Activated naive CD4-positive, alpha-beta T cell treated with anti-CD3 and anti-CD28 coated beads, Interleukin-2, amount 50 U/mL, for 16 hours (primary cell): ENCODE results near the gene ISX.

ENCODE experiments used
- DNase-seq: peaks from one replicate; pipeline ENCODE4 v3.0.0-alpha.2; 2020

ISX gene

GRCh38 chr22:35114131-35114980 lies 48.4 kb downstream of the ISX start:
- no peak for DNase-seq

- no peak for DNase-seq
Observed at GRCh38 chr22:35115515-35115914, 49.6 kb downstream of the ISX start.

- DNase-seq, result no peak
Observed at GRCh38 chr22:35116269-35116668, 50.3 kb downstream of the ISX start.

GRCh38 chr22:35116817-35117216 lies 50.9 kb downstream of the ISX start:
- DNase-seq, result no peak

GRCh38 chr22:35119494-35119893 lies 53.5 kb downstream of the ISX start:
- no peak for DNase-seq

GRCh38 chr22:35124691-35125219 lies 58.8 kb downstream of the ISX start:
- DNase-seq, result no peak

GRCh38 chr22:35126993-35127392 lies 61.0 kb downstream of the ISX start:
- DNase-seq, result no peak

GRCh38 chr22:35128637-35129036 lies 62.7 kb downstream of the ISX start:
- no peak for DNase-seq

GRCh38 chr22:35131525-35132000 lies 65.6 kb downstream of the ISX start:
- no peak for DNase-seq

GRCh38 chr22:35132568-35132967 lies 66.6 kb downstream of the ISX start:
- no peak for DNase-seq

GRCh38 chr22:35133702-35134380 lies 67.9 kb downstream of the ISX start:
- DNase-seq, result no peak

- DNase-seq, result no peak
Observed at GRCh38 chr22:35134637-35135036, 68.7 kb downstream of the ISX start.

GRCh38 chr22:35135165-35135564 lies 69.2 kb downstream of the ISX start:
- DNase-seq, result no peak
